ENCODE data around the gene UGT2B28.
"Not testable (repeated sequence)": the region's sequence is repeated elsewhere in the genome, so short reads cannot be mapped to it uniquely, and the experiment has no call there.

The UGT2B28 gene

DNA sequence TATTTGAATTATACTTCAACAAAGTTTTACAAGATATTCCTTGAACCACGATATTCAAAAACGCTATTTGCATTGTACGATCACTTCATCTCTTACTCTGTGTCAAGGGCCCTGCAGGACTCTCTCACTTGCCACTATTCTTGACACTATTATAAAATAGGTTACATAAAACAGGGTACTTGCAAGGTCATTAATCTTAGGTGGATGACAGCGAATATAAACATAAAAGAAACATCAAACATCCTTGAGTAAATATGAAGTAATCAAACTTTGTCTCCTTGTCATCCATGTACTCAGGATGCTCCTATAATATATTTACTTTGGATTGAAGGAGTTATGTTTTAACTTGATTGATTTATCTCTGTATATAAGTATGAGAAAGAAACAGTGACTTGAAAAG, at the start of gene UGT2B28:
UGT2B28 (plus strand) TSS at position 395 of the 400 bp plus-strand sequence. CDS start 26 bp downstream, outside the sequence.
- ATAC-seq, result not testable (repeated sequence)

- ATAC-seq, result no peak
These were observed 41.2 kb upstream of the UGT2B28 start for GRCh38 chr4:69239092-69239491.

GRCh38 chr4:69239557-69240168, 40.6 kb upstream of the UGT2B28 start:
- no peak for ATAC-seq

GRCh38 chr4:69240787-69241186, 39.5 kb upstream of the UGT2B28 start:
- ATAC-seq, result not testable (repeated sequence)

- ATAC-seq, result not testable (repeated sequence)
These were observed 38.5 kb upstream of the UGT2B28 start for GRCh38 chr4:69241746-69242145.

DNA sequence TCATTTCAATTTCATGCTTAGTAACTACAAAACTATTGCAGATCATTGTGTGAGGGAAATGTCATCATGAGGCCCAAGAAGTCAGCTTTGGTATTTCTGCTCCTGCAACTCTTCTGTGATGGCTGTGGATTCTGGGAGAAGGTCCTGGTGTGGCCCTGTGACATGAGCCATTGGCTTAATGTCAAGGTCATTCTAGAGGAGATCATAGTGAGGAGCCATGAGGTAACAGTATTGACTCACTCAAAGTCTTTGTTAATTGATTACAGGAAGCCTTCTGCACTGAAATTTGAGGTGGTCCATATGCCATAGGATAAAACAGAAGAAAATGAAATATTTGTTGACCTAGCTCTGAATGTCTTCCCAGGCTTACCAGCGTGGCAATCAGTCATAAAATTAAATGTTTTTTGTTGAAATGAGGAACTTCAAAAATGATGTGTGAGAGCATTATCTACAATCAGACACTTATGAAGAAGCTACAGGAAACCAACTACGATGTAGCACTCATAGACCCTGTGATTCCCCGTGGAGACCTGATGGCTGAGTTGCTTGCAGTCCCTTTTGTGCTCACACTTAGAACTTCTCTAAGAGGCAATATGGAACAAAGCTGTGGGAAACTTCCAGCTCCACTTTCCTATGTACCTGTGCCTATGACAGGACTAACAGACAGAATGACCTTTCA, 37.6 kb upstream of the UGT2B28 start:
- not testable (repeated sequence) for ATAC-seq

DNA sequence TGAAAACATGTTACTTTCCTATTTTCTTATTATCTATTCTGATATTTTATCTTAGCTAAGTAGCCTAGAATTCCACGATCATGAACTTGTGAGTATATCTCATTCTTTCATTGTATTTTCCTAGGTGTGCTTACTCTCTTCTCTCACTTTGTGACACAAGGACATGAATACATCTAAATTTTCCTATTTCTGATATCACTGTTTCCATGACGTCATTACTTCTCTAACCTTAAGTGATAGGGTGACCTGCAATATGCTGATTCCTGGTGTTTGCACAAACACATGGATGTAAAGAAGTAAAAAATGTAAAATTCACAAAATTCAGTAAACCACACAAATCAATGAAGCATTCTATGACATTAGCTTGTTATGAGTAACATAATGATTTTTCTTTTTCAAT, 29.4 kb upstream of the UGT2B28 start:
- not testable (repeated sequence) for ATAC-seq

DNA sequence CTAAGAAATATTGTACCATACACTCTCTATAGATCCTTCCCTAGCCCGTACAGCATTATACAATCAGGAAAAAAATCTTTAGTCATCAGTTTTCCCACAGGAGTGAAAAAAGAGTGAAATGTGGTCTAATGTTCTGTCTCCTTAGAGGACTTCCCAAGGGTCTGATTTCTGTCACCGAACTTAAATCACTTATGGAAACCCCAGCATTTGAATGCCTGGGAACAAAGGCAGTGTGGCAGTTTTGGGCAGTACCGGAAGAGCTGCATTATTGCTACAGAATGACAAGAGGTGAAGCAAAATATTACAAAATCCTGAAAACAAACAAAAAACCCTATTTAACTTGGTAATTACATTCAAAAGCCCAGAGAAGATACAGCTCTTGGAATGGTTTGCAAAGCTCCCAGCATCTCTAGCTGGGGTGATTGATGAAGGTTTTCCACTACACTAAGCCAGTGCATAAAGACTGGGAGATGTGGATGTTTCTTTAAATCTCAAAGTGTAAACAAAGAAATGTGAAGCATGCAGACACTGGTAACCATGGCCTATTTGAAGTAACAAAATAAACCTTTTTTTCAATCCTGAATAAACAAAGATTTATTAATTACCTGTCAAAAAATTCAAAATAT, 27.0 kb upstream of the UGT2B28 start:
- ATAC-seq, result not testable (repeated sequence)

GRCh38 chr4:69268612-69269011, 11.7 kb upstream of the UGT2B28 start:
- not testable (repeated sequence) for ATAC-seq

GRCh38 chr4:69296356-69296755, 16.1 kb downstream of the UGT2B28 start:
- not testable (repeated sequence) for ATAC-seq

DNA sequence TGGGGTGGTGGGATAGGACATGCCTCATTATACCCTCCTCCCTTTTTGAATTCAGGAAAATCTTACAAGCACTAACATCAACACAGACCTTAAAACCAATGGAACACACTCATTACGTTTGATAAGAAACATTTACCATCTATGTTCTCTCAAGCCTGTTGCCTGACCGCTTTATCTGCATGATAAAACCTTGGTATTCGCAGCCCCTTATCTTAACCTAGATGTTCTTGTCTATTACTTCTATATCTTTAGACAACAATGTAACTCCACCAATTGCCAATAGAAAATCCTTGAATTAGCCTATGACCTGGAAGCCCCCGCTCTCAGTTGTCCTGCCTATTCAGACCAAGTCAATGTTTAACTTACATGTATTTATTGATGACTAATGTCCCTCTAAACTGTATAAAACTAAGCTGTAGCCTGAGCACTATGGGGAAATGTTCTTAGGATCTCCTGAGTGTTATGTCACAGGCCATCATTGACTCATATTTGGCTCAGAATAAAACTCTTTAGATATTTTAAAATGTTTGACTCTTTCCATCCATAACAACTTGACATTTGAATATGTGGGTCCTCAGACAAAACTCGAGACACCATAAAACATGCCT, 28.3 kb downstream of the UGT2B28 start:
- ATAC-seq, result not testable (repeated sequence)

- ATAC-seq, result not testable (repeated sequence)
These were observed 29.3 kb downstream of the UGT2B28 start for GRCh38 chr4:69309549-69310076.

DNA sequence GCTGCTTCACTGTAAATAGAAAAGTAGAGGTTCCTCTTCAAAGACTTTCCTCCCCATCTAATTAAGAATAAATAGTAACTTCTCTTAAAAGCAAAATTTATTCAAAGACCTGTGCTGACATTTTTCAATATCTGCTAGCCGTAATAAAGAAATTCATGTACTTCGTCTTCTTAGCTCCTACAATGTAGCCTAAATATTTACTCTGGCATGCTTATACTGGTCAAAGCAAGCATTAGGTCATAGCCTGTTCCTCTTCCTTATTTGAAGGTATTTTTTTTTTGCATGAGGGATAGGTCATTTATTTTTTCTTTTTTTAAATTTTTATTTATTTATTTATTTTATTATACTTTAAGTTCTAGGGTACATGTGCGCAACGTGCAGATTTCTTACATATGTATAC, 30.0 kb downstream of the UGT2B28 start:
- ATAC-seq, result not testable (repeated sequence)

GRCh38 chr4:69317669-69318298, 37.5 kb downstream of the UGT2B28 start:
- not testable (repeated sequence) for ATAC-seq

DNA sequence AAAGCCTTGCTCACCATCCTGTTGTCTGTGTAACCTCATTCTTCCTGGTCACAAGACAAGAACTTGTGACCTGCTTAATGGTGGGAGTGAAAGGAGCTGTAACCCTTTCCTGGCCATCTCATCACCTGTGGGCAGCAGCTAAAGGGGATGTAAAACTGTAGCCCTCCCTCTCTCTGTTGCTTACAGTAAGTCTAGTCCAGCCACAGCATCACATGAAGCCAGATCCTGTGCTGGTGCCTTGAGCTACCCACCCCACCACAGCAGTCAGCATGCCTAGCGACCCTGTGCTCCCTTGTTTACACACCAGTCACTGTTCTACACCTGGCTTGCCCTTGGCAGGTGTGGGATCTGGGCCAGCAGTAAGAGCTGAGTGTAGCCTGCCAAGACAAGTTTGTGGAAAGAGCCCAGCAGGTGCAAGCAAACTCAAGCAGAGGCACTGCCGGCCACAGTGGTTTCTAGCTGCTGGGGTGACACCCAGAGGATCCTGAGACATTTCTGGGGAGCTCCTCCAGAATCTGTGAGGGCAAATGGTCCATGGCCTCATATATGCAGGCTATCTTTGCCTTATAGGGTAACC, 41.0 kb downstream of the UGT2B28 start:
- ATAC-seq, result no peak

- ATAC-seq, result no peak
These were observed 41.8 kb downstream of the UGT2B28 start for GRCh38 chr4:69322055-69322454.

- ATAC-seq, result no peak
These were observed 43.0 kb downstream of the UGT2B28 start for GRCh38 chr4:69323284-69323683.

DNA sequence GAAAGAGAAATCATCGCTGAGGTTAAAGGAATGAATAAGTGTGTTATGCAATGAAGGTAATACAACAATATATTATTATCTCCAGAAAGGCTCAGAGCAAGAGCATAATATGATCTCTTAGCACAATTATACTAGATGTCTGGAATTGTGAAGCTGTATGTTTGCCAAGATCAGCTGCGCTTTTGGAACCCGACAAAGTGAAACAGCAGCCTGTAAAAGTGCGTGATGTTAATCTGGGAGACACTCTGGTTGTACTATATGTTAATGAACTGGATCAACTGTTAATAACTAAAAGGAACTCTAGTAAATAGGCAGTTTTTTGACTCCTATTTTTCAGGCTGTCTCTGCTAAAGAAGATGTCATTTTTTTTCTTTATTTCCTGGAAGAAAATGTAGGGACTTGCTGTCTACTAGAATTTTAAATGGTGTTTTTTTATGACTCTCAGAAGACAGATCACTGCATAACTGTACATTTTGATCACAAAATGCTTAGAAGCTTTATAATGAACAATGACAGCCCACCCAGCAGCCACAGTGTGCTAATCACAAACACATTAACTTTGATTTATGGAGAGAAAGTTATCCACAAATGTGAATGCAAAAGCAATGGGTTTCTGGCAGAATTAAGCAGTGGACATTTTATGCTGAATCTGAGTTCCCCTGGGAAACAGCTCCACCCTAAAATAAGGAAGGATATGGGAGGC, 50.2 kb downstream of the UGT2B28 start:
- no peak for ATAC-seq

DNA sequence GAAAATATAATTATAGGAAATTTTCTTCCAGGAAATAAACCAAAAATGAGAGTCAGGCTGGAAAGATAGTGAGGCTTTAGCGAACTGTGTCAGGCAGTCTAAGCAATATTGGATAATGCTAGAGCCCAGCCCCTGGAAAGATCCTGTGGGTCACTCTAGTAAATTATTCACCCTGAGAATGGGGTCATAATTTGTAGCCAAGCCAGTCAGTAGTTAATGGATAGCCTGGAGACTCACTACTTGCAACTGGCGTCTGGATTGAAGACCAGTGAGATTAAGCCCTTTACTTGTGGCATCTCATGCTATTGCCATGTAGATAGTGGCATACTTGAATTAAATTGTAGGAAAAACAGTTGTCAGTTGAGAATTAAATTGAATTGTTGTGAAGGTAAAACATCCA, 51.0 kb downstream of the UGT2B28 start:
- ATAC-seq, result not testable (repeated sequence)

DNA sequence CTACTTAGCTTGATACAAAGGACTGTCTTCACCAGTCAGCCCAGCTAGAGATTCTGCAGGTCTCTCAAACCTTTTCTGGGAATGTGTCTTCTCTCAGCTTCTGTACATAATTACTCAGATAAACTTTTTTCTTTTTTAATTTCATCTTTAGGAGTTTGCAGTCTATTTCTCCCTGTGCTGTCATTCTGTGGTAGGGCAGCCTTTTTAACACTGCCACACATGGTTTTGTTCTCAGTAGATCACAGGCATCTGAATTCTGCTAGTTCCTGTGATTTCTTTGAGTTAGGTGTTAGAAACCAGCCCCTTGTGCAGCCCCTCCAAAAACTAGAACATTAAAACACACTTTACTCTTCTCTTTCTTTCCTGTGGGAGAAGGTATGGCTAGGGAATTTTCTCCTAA, 55.2 kb downstream of the UGT2B28 start:
- ATAC-seq, result not testable (repeated sequence)

- not testable (repeated sequence) for ATAC-seq
These were observed 62.8 kb downstream of the UGT2B28 start for GRCh38 chr4:69343114-69343513.
